ENCODE data around the gene ZNF407. TPM values are rescaled to one million over a fixed set of nuclear protein-coding genes. Genes with fewer than 3 reads are reported as not detected.

The ZNF407 gene
- total and polyA plus RNA-seq, 2 of the 13 experiments (the other 11 are each of a cell fraction or from before 2014, with no cell fraction given) = 2.3 to 8.7 TPM

- DNase-seq (ENCODE audit: low spot score) (no peak), FAIRE-seq (no peak), ATAC-seq (no peak)
- BruUV-seq (replicated peaks) = no TSS peak
- H2AFZ ChIP-seq (ENCODE audit: low read length) = no peak overlapping the region
- POLR2A ChIA-PET = no interaction called here
- CTCF ChIA-PET (ENCODE audit: low intra/inter-chr PET ratio, low total read pairs) = no interaction called here
- no peaks in the 10 kb centered on the region for H3K79me2 ChIP-seq (ENCODE audit: insufficient read depth, low read length)
- H3K27me3 ChIP-seq (ENCODE audit: control insufficient read depth in 1 of 2, insufficient read depth in 2 of 2, low read length in 2 of 2) = no peaks in the 10 kb centered on the region
- TF ChIP-seq ZNF709 (CRISPR knock-in tag; IDR thresholded peaks at IDR 0.05) (no peak), ZMYM2 (CRISPR knock-in tag; IDR thresholded peaks at IDR 0.05) (no peak), ZNF614 (CRISPR knock-in tag; IDR thresholded peaks at IDR 0.05; ENCODE audit: borderline replicate concordance) (no peak), ZNF687 (CRISPR knock-in tag; IDR thresholded peaks at IDR 0.05) (no peak), ZBTB1 (CRISPR knock-in tag; IDR thresholded peaks at IDR 0.05; ENCODE audit: borderline replicate concordance) (no peak), CCAR2 (optimal IDR thresholded peaks at IDR 0.05; ENCODE audit: low read depth, low read length) (no peak), THRA (CRISPR knock-in tag; IDR thresholded peaks at IDR 0.05; ENCODE audit: borderline replicate concordance) (no peak), JUN (CRISPR knock-in tag; IDR thresholded peaks at IDR 0.05) (no peak), ZNF773 (CRISPR knock-in tag; IDR thresholded peaks at IDR 0.05; ENCODE audit: borderline replicate concordance) (no peak), HNF4A (CRISPR knock-in tag; IDR thresholded peaks at IDR 0.05) (no peak), GFI1 (CRISPR knock-in tag; IDR thresholded peaks at IDR 0.05; ENCODE audit: borderline replicate concordance) (no peak), HOMEZ (CRISPR knock-in tag; IDR thresholded peaks at IDR 0.05; ENCODE audit: low read depth) (no peak)
- no peaks in the 10 kb centered on the region for H3K4me1 ChIP-seq (ENCODE audit: insufficient read depth, low read length)
- no peaks in the 10 kb centered on the region; a peak in 1 of 5 replicates for H3K36me3 ChIP-seq (replicated peaks in 1 of 2; ENCODE audit: control insufficient read depth in 1 of 2, insufficient read depth in 2 of 2, low read length in 2 of 2)
- H3K4me2 ChIP-seq (ENCODE audit: low read depth, low read length) = no peak overlapping the region
- H3K9ac ChIP-seq (ENCODE audit: insufficient read depth, low read depth, low read length) = no peak overlapping the region
- no peaks in the 10 kb centered on the region for H4K20me1 ChIP-seq (ENCODE audit: insufficient read depth, low read length)
- WGBS (ENCODE audit: low lambda C conversion rate) = 96% methylated on average over 5 of the region's 5 CpGs
- no peak overlapping the region for H3K27ac ChIP-seq (ENCODE audit: extremely low read length, insufficient read depth, low read length)
- no peaks in the 10 kb centered on the region for H3K9me3 ChIP-seq (ENCODE audit: low read length)
- in situ Hi-C loops (cut with HindIII; ENCODE audit: extremely low pct_ligation_motif_present, low pct_unique_long_range_greater_than_20kb) (no loop called here), intact Hi-C loops (cut with micrococcal nuclease; ENCODE audit: unreplicated experiment) (no loop called here)
- H3K4me3 ChIP-seq (replicated peaks in 1 of 3; ENCODE audit: insufficient read depth in 1 of 3, low read depth in 2 of 3, low read length in 3 of 3) = no peak overlapping the region
Measured at GRCh38 chr18:74774486-74774885, 176.8 kb downstream of the ZNF407 start.
